Erythroblast (primary cell): ENCODE measurements around the gene WFDC10A.

Source experiments
- GATA1 ChIP-seq: IDR thresholded peaks from 2 replicates; pipeline ENCODE4 v1.6.1; 2011; ENCODE audit warnings: low read depth, mild to moderate bottlenecking, control low read depth, low read length, moderate library complexity
- POLR2A ChIP-seq: IDR thresholded peaks from 2 replicates; pipeline ENCODE4 v1.6.1; 2011; ENCODE audit warnings: mild to moderate bottlenecking, low read length

DNA sequence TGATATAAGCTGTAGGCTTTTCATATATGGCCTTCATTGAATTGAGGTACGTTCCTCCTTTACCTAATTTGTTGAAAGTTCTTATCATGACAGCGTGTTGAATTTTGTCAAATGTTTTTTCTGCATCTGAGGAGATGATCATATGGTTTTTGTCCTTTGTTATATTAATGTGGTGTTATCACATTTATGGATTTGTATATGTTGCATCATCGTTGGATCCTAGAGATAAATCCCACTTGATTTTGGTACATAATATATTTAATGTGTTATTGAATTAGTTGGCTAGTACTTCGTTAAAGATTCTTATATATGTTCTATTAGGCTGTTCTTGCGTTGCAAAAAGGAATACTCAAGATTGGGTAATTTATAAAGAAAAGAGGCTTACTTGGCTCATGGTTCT lies 10.1 kb downstream of the WFDC10A start:
- no peak for TF ChIP-seq POLR2A
- TF ChIP-seq GATA1: no peak
